Mesendoderm (in vitro differentiated cells): ENCODE measurements around the gene BMP7.

Experiments used
- DNase-seq: peaks from one replicate; pipeline ENCODE4 v3.0.0; 2013
- H2AK5ac ChIP-seq: 2 replicates; pipeline ENCODE4 v1.6.1; 2013; ENCODE audit warnings: low read length, inconsistent platforms
- H2BK120ac ChIP-seq: 2 replicates; pipeline ENCODE4 v1.6.1; 2013; ENCODE audit warnings: low read depth, mild to moderate bottlenecking, low read length, moderate library complexity, mixed read lengths
- H2BK15ac ChIP-seq: replicated peaks from 2 replicates; pipeline ENCODE4 v1.6.1; 2013; ENCODE audit warnings: low read depth, mild to moderate bottlenecking, moderate library complexity
- H2BK5ac ChIP-seq: 2 replicates; pipeline ENCODE4 v1.6.1; 2013; ENCODE audit warnings: low read length, inconsistent platforms
- H3K18ac ChIP-seq: 2 replicates; pipeline ENCODE4 v1.6.1; 2013; ENCODE audit warnings: mild to moderate bottlenecking, low read length, mixed read lengths
- H3K23ac ChIP-seq: one replicate; pipeline ENCODE4 v1.6.1; 2013; ENCODE audit warnings: low read length
- H3K27ac ChIP-seq: 2 replicates; pipeline ENCODE4 v1.5.1; 2013; ENCODE audit warnings: low read depth, mild to moderate bottlenecking, inconsistent platforms, low read length, moderate library complexity
- H3K27me3 ChIP-seq: 2 replicates; pipeline ENCODE4 v1.6.1; 2013; ENCODE audit warnings: low read length, control low read depth, mild to moderate bottlenecking, inconsistent platforms; ENCODE audit not compliant: insufficient read depth, poor library complexity
- H3K36me3 ChIP-seq: 2 replicates; pipeline ENCODE4 v1.6.1; 2013; ENCODE audit warnings: low read length, inconsistent platforms; ENCODE audit not compliant: control insufficient read depth, insufficient read depth
- H3K4ac ChIP-seq: one replicate; pipeline ENCODE4 v1.6.1; 2013; ENCODE audit warnings: low read depth, mild to moderate bottlenecking, low read length, moderate library complexity
- H3K4me1 ChIP-seq: 2 replicates; pipeline ENCODE4 v1.6.1; 2013; ENCODE audit warnings: low read depth, low read length, inconsistent platforms; ENCODE audit not compliant: control insufficient read depth
- H3K4me2 ChIP-seq: 2 replicates; pipeline ENCODE4 v1.6.1; 2013; ENCODE audit warnings: low read length
- H3K4me3 ChIP-seq: 2 replicates; pipeline ENCODE4 v1.5.1; 2013; ENCODE audit warnings: mild to moderate bottlenecking, low read length
- H3K56ac ChIP-seq: one replicate; pipeline ENCODE4 v1.6.1; 2013; ENCODE audit warnings: low read length
- H3K79me1 ChIP-seq: 2 replicates; pipeline ENCODE4 v1.6.1; 2013; ENCODE audit warnings: low read length, inconsistent platforms
- H3K79me2 ChIP-seq: 2 replicates; pipeline ENCODE4 v1.6.1; 2013; ENCODE audit warnings: mild to moderate bottlenecking, low read length; ENCODE audit not compliant: control insufficient read depth, insufficient read depth
- H3K9ac ChIP-seq: 2 replicates; pipeline ENCODE4 v1.6.1; 2013; ENCODE audit warnings: low read length, inconsistent platforms
- H4K5ac ChIP-seq: one replicate; pipeline ENCODE4 v1.6.1; 2013; ENCODE audit warnings: low read length
- H4K8ac ChIP-seq: one replicate; pipeline ENCODE4 v1.6.1; 2013; ENCODE audit warnings: low read depth, mild to moderate bottlenecking, control low read depth, low read length, moderate library complexity
- WGBS: extraction: QIAGEN DNeasy Blood & Tissue Kit; methylation state at CpG from one replicate; pipeline ENCODE4 v1.1.7; 2013; ENCODE audit warnings: low lambda C conversion rate, missing lambda C conversion rate; ENCODE audit not compliant: insufficient coverage; ENCODE audit errors: extremely low coverage; 5-methylcytosine and 5-hydroxymethylcytosine counted together

BMP7 gene

GRCh38 chr20:57203986-57204385, 62.5 kb downstream of the BMP7 start:
- Histone ChIP-seq H2AK5ac (no peak overlapping the region), H3K79me2 (no peaks in the 10 kb centered on the region), H3K79me1 (no peaks in the 10 kb centered on the region), H3K27ac (no peak overlapping the region), H3K4me2 (no peak overlapping the region), H4K5ac (no peak overlapping the region), H2BK120ac (no peak overlapping the region), H3K23ac (no peak overlapping the region), H3K36me3 (no peaks in the 10 kb centered on the region), H3K27me3 (no peaks in the 10 kb centered on the region), H2BK15ac (no peak overlapping the region), H3K56ac (no peak overlapping the region), H3K4me1 (no peaks in the 10 kb centered on the region), H3K9ac (no peak overlapping the region), H2BK5ac (no peak overlapping the region), H3K4ac (no peak overlapping the region), H4K8ac (no peak overlapping the region), H3K18ac (no peak overlapping the region), H3K4me3 (no peak overlapping the region)
- DNase-seq, result no peak
- WGBS, result no CpG with 5 or more reads among the region's 7 CpGs

- Histone ChIP-seq H2AK5ac (no peak overlapping the region), H3K23ac (no peak overlapping the region)
- WGBS, result no CpG with 5 or more reads among the region's 2 CpGs
These were observed 63.2 kb downstream of the BMP7 start for GRCh38 chr20:57203204-57203603.

GRCh38 chr20:57202309-57202708, 64.1 kb downstream of the BMP7 start:
- no peak overlapping the region for H3K27ac ChIP-seq
- H3K18ac ChIP-seq, result no peak overlapping the region
- no peak overlapping the region for H3K4ac ChIP-seq
- H3K4me1 ChIP-seq, result no peaks in the 10 kb centered on the region
- H2BK120ac ChIP-seq, result no peak overlapping the region
- no peaks in the 10 kb centered on the region for H3K36me3 ChIP-seq
- no peak overlapping the region for H4K5ac ChIP-seq
- H3K56ac ChIP-seq, result no peak overlapping the region
- no peak overlapping the region for H3K23ac ChIP-seq
- no peak overlapping the region for H3K4me3 ChIP-seq
- H3K79me1 ChIP-seq, result no peaks in the 10 kb centered on the region
- H3K4me2 ChIP-seq, result no peak overlapping the region
- no CpG with 5 or more reads among the region's 14 CpGs for WGBS
- H2AK5ac ChIP-seq, result no peak overlapping the region
- H3K79me2 ChIP-seq, result no peaks in the 10 kb centered on the region
- DNase-seq, result no peak
- H2BK15ac ChIP-seq, result no peak overlapping the region
- no peaks in the 10 kb centered on the region for H3K27me3 ChIP-seq
- H4K8ac ChIP-seq, result no peak overlapping the region
- H2BK5ac ChIP-seq, result no peak overlapping the region
- no peak overlapping the region for H3K9ac ChIP-seq

More at GRCh38 chr20:57203204-57203603, 63.2 kb downstream of the BMP7 start:
- H3K79me1 ChIP-seq, result no peaks in the 10 kb centered on the region
- no peak overlapping the region for H3K27ac ChIP-seq
- no peaks in the 10 kb centered on the region for H3K79me2 ChIP-seq
- H2BK120ac ChIP-seq, result no peak overlapping the region
- no peak overlapping the region for H3K4me2 ChIP-seq
- H3K18ac ChIP-seq, result no peak overlapping the region
- no peak overlapping the region for H4K8ac ChIP-seq
- H3K4ac ChIP-seq, result no peak overlapping the region
- H3K9ac ChIP-seq, result no peak overlapping the region
- H3K27me3 ChIP-seq, result no peaks in the 10 kb centered on the region
- H3K36me3 ChIP-seq, result no peaks in the 10 kb centered on the region
- H4K5ac ChIP-seq, result no peak overlapping the region
- DNase-seq, result no peak
- no peaks in the 10 kb centered on the region for H3K4me1 ChIP-seq
- H3K56ac ChIP-seq, result no peak overlapping the region
- H3K4me3 ChIP-seq, result no peak overlapping the region
- H2BK15ac ChIP-seq, result no peak overlapping the region
- H2BK5ac ChIP-seq, result no peak overlapping the region

- Histone ChIP-seq H3K4me1 (no peaks in the 10 kb centered on the region), H2AK5ac (no peak overlapping the region), H2BK120ac (no peak overlapping the region), H2BK15ac (no peak overlapping the region), H3K4me2 (no peak overlapping the region), H3K79me2 (no peaks in the 10 kb centered on the region), H3K23ac (no peak overlapping the region), H3K9ac (no peak overlapping the region), H3K79me1 (no peaks in the 10 kb centered on the region), H3K27ac (no peak overlapping the region), H3K36me3 (no peaks in the 10 kb centered on the region), H4K8ac (no peak overlapping the region), H3K4ac (no peak overlapping the region), H4K5ac (no peak overlapping the region), H3K18ac (no peak overlapping the region), H3K4me3 (no peak overlapping the region), H2BK5ac (no peak overlapping the region), H3K27me3 (no peaks in the 10 kb centered on the region), H3K56ac (no peak overlapping the region)
- no peak for DNase-seq
- no CpG with 5 or more reads among the region's 7 CpGs for WGBS
These were observed 65.4 kb downstream of the BMP7 start for GRCh38 chr20:57200882-57201695.

- WGBS, result no CpG with 5 or more reads among the region's 16 CpGs
- H2BK120ac ChIP-seq, result no peak overlapping the region
- no peaks in the 10 kb centered on the region for H3K79me2 ChIP-seq
- no peak overlapping the region for H3K18ac ChIP-seq
- no peaks in the 10 kb centered on the region for H3K79me1 ChIP-seq
- no peak overlapping the region for H3K23ac ChIP-seq
- DNase-seq, result no peak
- H3K27me3 ChIP-seq, result no peaks in the 10 kb centered on the region
- no peak overlapping the region for H3K9ac ChIP-seq
- no peak overlapping the region for H3K27ac ChIP-seq
- no peak overlapping the region for H3K4me3 ChIP-seq
- no peak overlapping the region for H3K4me2 ChIP-seq
- no peaks in the 10 kb centered on the region for H3K4me1 ChIP-seq
- no peak overlapping the region for H2BK5ac ChIP-seq
- H2BK15ac ChIP-seq, result no peak overlapping the region
- H3K4ac ChIP-seq, result no peak overlapping the region
- no peak overlapping the region for H4K5ac ChIP-seq
- H2AK5ac ChIP-seq, result no peak overlapping the region
- no peak overlapping the region for H4K8ac ChIP-seq
- H3K36me3 ChIP-seq, result no peaks in the 10 kb centered on the region
- H3K56ac ChIP-seq, result no peak overlapping the region
These were observed 66.6 kb downstream of the BMP7 start for GRCh38 chr20:57199656-57200405.
